Neuron (in vitro differentiated cells): ENCODE measurements around the gene TGFB3.

ENCODE experiments used
- H2AFZ ChIP-seq: one replicate; pipeline ENCODE4 v1.6.1; 2013; ENCODE audit warnings: low read depth, mild to moderate bottlenecking, inconsistent platforms, low read length, moderate library complexity
- H3K27me3 ChIP-seq: one replicate; pipeline ENCODE4 v1.6.1; 2013; ENCODE audit warnings: low read length; ENCODE audit not compliant: insufficient read depth
- H3K36me3 ChIP-seq: one replicate; pipeline ENCODE4 v1.6.1; 2013; ENCODE audit warnings: low read length; ENCODE audit not compliant: insufficient read depth
- H3K4me1 ChIP-seq: one replicate; pipeline ENCODE4 v1.6.1; 2013; ENCODE audit warnings: low read length; ENCODE audit not compliant: insufficient read depth
- H3K4me3 ChIP-seq: 2 replicates; pipeline ENCODE4 v1.5.1; 2013; ENCODE audit warnings: mild to moderate bottlenecking, low read length, moderate library complexity
- H3K9me3 ChIP-seq: one replicate; pipeline ENCODE4 v1.6.1; 2013; ENCODE audit warnings: low read length

The TGFB3 gene

DNA sequence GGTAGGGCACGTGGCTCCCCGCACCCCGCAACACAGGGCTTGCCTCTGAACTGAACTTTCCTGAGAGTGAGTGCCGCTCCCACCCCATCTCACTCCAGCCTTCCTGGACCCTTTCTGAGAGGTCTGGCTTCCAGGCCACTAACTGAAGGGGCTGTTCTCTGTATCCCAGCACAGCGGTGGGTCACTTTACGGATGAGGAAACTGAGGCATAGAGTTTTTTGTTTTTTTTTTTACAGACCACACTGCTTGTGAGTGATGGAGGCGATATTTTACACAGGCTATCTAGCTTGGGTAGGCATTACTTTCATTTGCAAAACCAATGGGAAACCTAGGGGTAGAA, 1.2 kb upstream of the TGFB3 start:
- H3K36me3 ChIP-seq: no peaks in the 10 kb centered on the region
- H3K4me3 ChIP-seq: peak overlapping the region; percentile 40
- H3K9me3 ChIP-seq: no peaks in the 10 kb centered on the region
- H3K27me3 ChIP-seq: peaks cover 2% of the 10 kb centered on the region
- no peak overlapping the region for H2AFZ ChIP-seq
- H3K4me1 ChIP-seq: peaks cover 24% of the 10 kb centered on the region

DNA sequence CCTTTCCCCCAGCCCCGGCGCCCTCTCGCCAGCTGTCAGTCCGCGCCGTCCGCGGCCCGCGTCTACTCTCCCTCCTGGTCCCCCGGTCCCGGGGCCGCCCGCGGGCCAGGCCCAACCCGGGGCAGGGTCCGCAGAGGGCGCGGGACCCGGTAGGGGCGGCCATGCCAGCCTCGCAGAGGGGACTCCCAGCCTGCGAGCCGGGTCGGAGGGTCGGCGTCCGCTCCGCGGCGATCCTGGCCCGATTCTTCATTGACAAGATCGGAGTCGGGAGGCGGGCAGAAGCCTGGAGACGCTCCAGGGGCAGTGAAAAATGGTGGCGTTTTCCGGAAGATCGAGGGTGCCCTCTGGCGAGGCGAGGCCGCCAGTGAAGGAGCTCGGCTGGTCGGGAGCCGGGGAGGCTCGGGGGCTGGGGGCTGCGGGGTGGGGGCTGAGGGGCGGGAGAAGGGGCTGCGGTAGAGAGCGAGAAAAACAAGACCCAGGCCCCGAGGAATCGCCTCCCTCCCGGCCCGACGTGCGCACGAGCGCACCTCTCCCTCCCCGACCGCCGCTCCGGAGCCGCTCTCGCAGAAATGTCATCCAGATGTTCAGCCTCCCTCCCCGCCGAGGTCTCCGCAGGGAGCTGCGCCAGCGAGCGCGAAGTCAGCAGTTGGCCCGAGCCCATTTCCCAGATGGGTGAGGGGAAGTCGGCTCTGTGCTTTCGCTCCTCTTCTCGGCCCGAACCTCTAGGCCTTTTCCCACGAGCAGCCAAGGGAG, 647 bp upstream of the TGFB3 start:
- Histone ChIP-seq H3K4me3 (peak overlapping the region; percentile 53), H3K9me3 (no peaks in the 10 kb centered on the region), H2AFZ (peak overlapping the region; percentile 98), H3K27me3 (peaks cover 2% of the 10 kb centered on the region), H3K36me3 (no peaks in the 10 kb centered on the region), H3K4me1 (peaks cover 24% of the 10 kb centered on the region)

DNA sequence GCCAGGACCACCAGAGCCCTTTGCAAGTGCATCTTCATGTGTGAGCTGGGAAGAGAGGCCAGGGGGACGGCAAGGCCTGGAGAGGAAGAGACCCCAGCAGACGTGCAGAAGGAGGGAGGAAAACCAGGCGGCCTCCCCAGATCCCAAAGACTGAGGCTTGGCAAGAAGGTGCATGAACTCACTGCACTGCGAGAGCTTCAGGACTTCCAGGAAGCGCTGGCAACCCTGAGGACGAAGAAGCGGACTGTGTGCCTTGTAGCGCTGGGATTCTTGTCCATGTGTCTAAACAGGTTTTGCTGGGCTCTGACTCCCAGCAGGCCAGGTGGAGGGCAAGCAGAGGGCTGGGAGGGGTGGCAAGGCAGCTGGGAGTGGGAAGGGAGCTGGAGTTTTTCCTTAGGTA, 939 bp downstream of the TGFB3 start:
- Histone ChIP-seq H3K4me3 (peak overlapping the region; percentile 53), H3K36me3 (no peaks in the 10 kb centered on the region), H2AFZ (peak overlapping the region; percentile 98), H3K27me3 (peaks cover 2% of the 10 kb centered on the region), H3K9me3 (no peaks in the 10 kb centered on the region), H3K4me1 (peaks cover 15% of the 10 kb centered on the region)

DNA sequence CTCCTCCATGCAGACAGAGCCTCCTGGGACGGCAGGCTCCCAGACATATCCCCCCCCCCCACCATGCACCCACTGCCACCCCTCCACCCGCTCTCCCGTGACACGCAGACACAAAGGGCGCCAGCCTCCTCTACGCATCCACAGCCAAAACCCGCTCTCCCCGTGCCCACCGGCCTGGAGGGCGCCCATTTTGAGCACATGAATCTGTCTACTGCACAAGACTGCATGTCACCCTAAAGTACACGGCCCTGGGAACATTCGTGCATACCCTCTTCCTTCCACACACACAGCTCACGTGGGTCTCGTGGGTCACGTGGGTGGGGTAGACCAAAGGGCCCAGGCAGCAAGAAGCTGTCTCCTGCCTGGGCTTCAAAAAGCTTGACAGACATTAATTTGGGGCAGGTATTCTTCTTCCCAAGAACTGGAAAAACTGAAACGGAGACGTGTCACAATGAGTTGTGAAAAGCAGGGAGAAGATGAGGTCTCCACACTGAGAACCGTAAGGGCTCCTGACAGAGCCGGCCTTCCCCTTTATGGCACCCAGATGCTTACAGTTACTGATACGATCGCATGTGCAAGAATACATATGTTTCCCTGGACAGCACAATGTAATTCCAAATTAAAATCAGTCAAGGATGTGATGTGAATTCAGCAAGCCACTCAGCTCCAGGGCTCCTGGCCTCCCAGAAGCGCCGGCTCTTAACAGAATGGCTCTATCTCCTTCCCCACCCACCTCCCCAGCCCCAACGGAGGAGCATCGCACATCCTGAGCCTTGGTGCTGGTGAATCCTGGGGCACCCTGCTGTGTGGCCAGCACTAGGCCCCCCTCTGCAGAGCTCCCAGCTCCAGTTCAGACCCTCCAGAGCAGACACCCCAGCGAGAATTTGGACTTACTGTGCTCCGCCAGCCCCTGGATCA, 1.9 kb downstream of the TGFB3 start:
- H2AFZ ChIP-seq: no peak overlapping the region
- H3K27me3 ChIP-seq: peaks cover 2% of the 10 kb centered on the region
- peaks cover 11% of the 10 kb centered on the region for H3K4me1 ChIP-seq
- H3K9me3 ChIP-seq: no peaks in the 10 kb centered on the region
- H3K36me3 ChIP-seq: no peaks in the 10 kb centered on the region
- no peak overlapping the region for H3K4me3 ChIP-seq

DNA sequence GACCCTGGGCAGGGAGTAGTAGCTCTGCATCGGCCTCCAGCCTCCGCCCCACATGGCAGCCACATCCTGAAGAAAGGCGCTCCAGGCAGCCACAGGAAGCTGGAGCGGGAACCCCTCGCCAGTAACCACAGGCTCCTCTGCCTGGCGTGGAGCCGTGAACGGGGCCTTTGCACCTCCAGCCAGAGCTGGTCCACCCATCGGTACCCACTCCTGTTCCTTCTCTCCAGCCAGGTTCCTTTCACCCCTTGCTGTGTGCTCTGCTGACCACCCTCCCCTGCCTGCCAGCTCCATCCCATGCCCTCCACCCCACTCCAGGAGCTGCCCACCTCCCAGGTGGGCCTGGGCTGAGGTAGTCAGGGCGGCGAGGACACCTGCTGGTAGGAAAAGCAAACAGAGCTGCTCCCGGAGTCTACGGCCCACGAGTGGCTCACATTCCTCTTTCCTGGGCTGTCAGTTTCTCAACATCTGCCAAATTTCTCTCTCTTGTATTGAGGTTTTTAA, 2.7 kb downstream of the TGFB3 start:
- no peak overlapping the region for H3K4me3 ChIP-seq

DNA sequence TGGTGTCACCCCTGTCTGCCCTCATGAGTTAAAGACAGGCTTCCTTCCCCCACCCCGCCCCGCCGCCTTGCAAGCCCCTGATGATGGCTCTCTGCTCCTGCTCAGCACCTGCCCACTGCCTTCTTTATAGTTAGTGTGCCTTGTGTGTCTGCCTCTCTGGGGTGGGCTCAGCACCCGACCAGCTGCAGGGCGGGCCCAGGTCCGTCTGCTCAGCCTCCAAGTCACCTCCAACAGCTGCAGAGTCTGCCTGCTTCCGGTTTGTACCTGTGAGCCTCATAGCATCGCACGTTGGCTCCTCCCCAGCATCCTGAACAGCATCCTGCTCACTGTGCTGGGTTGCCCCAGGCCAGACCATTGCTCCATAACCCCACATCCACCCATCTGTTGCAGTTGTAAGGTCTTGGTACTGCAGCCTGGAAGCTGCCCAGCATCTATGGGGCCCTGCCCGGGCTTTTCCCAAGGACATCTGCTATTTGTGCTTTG, 3.5 kb downstream of the TGFB3 start:
- H3K27me3 ChIP-seq: peaks cover 2% of the 10 kb centered on the region
- H3K9me3 ChIP-seq: no peaks in the 10 kb centered on the region
- no peak overlapping the region for H3K4me3 ChIP-seq
- H3K4me1 ChIP-seq: peaks cover 11% of the 10 kb centered on the region
- no peak overlapping the region for H2AFZ ChIP-seq
- no peaks in the 10 kb centered on the region for H3K36me3 ChIP-seq

More for the DNA sequence above, 2.7 kb downstream of the TGFB3 start:
- Histone ChIP-seq H3K9me3 (no peaks in the 10 kb centered on the region), H3K27me3 (peaks cover 2% of the 10 kb centered on the region), H2AFZ (no peak overlapping the region), H3K36me3 (no peaks in the 10 kb centered on the region), H3K4me1 (peaks cover 11% of the 10 kb centered on the region)

DNA sequence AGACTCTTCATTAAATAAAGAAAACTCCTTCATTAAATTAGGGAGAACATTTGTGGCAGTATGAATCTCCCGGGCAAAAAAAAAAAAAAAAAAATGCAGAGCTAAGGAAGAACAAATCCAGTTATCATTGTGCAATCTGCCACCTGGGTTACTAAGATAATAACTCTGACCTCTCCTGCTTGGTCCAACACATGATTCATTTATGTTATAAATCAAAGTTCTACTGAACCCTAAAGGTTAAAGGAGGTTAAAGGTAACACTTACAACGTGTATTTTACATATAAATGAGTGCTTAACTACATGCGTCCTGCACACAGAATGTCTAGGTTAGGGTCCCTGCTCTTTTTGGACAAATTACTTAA, 4.2 kb downstream of the TGFB3 start:
- no peaks in the 10 kb centered on the region for H3K36me3 ChIP-seq
- no peaks in the 10 kb centered on the region for H3K9me3 ChIP-seq
- no peaks in the 10 kb centered on the region for H3K27me3 ChIP-seq
- H2AFZ ChIP-seq: no peak overlapping the region
- H3K4me3 ChIP-seq: no peak overlapping the region
- H3K4me1 ChIP-seq: peaks cover 17% of the 10 kb centered on the region

DNA sequence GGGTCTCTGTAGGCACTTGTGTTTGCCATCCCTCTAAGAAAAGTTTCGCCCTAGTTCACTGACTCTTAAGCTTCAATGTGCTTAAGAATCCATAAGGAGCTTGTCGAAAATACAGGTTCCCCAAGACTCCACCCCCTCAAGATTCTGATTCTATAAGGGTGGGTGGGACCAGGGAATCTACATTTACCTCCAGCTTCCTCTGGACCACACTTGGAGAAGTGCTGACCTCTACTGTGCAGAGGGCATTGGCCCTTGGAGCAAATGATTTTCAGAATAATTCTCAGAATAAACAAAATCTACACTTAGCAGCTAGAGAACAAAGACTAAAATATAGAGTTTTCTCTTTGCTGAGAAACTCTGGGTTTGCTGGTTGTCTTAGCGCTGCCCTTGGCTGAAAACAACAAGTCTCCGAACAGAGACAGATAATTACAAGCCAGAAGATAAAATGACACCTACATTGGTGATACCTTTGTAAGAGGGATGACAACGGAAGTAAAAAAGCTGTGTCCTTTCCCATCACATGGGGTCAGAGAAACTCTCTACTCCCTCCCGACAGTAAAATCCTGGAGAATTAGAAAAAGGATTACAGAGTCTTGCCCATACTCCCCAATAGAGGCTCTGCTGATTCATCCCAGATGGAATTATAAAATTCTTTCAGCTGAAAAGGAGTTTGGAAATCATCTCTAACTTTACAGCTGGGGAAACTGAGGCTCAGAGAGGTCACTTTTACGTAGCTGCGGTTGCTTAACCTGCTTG, 4.8 kb downstream of the TGFB3 start:
- H3K27me3 ChIP-seq: no peaks in the 10 kb centered on the region

DNA sequence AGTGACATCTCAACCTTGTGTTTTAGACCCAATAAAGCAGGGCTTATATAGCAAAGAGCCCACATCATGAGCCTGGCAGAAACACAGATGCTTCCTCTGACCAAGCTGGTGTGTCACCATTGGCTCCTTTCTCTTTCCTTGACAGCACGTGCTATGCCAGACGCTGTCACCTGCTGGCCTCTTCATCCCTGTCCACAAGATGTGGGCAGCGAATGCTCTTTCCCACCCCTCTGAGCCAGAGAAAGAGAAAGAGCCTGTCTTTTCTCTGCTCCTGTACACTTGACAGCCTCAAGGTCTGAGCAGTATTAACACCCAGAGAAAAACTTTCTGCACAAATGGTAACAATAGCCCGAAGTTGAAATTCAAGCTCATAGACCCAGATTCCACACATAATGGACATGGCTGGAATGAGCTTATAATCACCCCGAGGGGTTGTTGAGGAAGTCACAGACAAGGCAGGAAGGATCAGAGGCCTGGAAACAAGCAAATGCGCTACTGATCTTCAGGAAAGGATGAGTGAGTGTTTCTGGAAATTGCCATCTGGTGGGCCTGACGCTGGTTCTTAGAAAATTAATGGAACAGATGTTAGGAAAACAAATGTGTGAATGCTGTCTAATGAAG, 8.9 kb downstream of the TGFB3 start:
- no peaks in the 10 kb centered on the region for H3K27me3 ChIP-seq
- H3K9me3 ChIP-seq: no peaks in the 10 kb centered on the region
- H3K4me1 ChIP-seq: peaks cover 5% of the 10 kb centered on the region
- no peaks in the 10 kb centered on the region for H3K36me3 ChIP-seq
- H3K4me3 ChIP-seq: no peak overlapping the region
- H2AFZ ChIP-seq: no peak overlapping the region

More for the DNA sequence above, 4.8 kb downstream of the TGFB3 start:
- Histone ChIP-seq H2AFZ (no peak overlapping the region), H3K4me3 (no peak overlapping the region), H3K36me3 (no peaks in the 10 kb centered on the region), H3K4me1 (peaks cover 17% of the 10 kb centered on the region), H3K9me3 (no peaks in the 10 kb centered on the region)

DNA sequence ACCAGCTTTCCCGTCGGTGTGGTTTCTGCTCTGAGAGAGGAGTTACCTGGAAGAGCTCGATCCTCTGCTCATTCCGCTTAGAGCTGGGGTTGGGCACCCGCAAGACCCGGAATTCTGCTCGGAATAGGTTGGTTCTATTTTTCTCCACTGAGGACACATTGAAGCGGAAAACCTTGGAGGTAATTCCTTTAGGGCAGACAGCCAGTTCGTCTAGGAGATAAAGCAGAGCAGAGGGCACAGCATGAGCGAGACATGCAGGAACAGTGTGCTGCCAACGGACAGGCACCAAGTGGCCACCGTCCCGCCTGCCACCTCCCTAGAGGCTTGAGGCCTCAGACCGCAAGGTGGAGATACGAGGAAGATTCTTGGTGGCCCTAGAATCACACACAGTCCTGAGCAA, 10.3 kb downstream of the TGFB3 start:
- Histone ChIP-seq H3K9me3 (no peaks in the 10 kb centered on the region), H2AFZ (no peak overlapping the region), H3K4me3 (no peak overlapping the region), H3K4me1 (peaks cover 5% of the 10 kb centered on the region), H3K27me3 (no peaks in the 10 kb centered on the region), H3K36me3 (no peaks in the 10 kb centered on the region)

DNA sequence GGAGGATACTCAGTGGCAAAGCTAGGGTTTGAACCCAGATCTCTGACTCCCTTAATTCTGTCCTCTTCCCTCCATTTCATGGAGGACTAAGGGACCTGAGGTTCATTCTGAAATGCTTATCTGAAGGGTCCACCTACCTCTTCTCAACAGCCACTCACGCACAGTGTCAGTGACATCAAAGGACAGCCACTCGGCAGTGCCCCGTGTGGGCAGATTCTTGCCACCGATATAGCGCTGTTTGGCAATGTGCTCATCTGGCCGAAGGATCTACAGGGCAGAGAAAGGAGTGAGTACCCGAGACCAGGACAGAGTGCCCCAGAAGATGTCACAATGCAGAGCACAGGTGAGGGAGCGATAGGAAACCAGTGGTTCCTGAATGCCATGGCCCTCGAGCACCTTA, 10.8 kb downstream of the TGFB3 start:
- no peak overlapping the region for H3K4me3 ChIP-seq
- H3K9me3 ChIP-seq: no peaks in the 10 kb centered on the region
- peaks cover 5% of the 10 kb centered on the region for H3K4me1 ChIP-seq
- no peaks in the 10 kb centered on the region for H3K27me3 ChIP-seq
- H2AFZ ChIP-seq: no peak overlapping the region
- H3K36me3 ChIP-seq: no peaks in the 10 kb centered on the region

DNA sequence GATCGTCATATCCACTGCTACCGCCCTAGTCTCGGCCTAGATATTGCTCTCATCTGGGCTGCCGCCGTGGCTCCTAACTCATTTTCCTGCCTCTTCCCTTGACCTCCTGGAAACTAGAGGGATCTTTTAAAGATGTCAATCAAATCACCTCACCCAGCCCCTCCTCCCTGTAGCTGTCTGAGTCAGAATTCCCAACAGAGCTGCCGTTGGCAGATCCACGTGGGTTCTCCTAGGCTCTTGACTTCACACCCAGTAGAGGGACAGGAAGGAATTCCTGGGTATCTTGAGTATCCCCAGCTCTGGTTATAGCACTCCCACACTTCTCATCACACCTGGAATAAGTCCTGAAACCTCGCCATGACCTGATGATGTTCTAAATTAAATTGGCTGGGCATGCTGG, 11.9 kb downstream of the TGFB3 start:
- Histone ChIP-seq H3K9me3 (no peaks in the 10 kb centered on the region), H3K4me1 (peaks cover 5% of the 10 kb centered on the region), H3K4me3 (no peak overlapping the region), H2AFZ (no peak overlapping the region), H3K36me3 (no peaks in the 10 kb centered on the region), H3K27me3 (no peaks in the 10 kb centered on the region)
